Subcutaneous abdominal adipose tissue (tissue), 5 donors: Measurements from ENCODE around the gene ZMYND8.

Experiments
- H3K27ac ChIP-seq: one replicate; pipeline ENCODE4 v1.7.0; 2013; ENCODE audit warnings: low read depth, mild to moderate bottlenecking, inconsistent platforms, low read length, moderate library complexity
- H3K27me3 ChIP-seq, 5 donors: one replicate each; pipeline ENCODE4 v1.7.0; 2013; ENCODE audit warnings: low read length in 5 of 5, inconsistent platforms in 1 of 5; ENCODE audit not compliant: control insufficient read depth in 5 of 5, insufficient read depth in 4 of 5
- H3K36me3 ChIP-seq, 5 donors: one replicate each; pipeline ENCODE4 v1.7.0; 2013; ENCODE audit warnings: low read length in 5 of 5; ENCODE audit not compliant: control insufficient read depth in 5 of 5, insufficient read depth in 5 of 5
- H3K4me1 ChIP-seq, 5 donors: one replicate each; pipeline ENCODE4 v1.7.0; 2013; ENCODE audit warnings: low read length in 5 of 5, mild to moderate bottlenecking in 3 of 5, moderate library complexity in 1 of 5; ENCODE audit not compliant: control insufficient read depth in 5 of 5, insufficient read depth in 5 of 5
- H3K4me3 ChIP-seq, 5 donors: one replicate each; pipeline ENCODE4 v1.7.0; 2013; ENCODE audit warnings: low read length in 5 of 5, low read depth in 1 of 5
- H3K9ac ChIP-seq, 5 donors: one replicate each; pipeline ENCODE4 v1.7.0; 2013; ENCODE audit warnings: low read length in 5 of 5, mild to moderate bottlenecking in 4 of 5, moderate library complexity in 3 of 5
- H3K9me3 ChIP-seq, 5 donors: one replicate each; pipeline ENCODE4 v1.7.0; 2013; ENCODE audit warnings: low read length in 5 of 5; ENCODE audit not compliant: control insufficient read depth in 5 of 5
- donor health status: healthy.
- donor health status: healthy.
- donor health status: healthy.
- donor health status: healthy.
- donor health status: healthy.

ZMYND8 gene

DNA sequence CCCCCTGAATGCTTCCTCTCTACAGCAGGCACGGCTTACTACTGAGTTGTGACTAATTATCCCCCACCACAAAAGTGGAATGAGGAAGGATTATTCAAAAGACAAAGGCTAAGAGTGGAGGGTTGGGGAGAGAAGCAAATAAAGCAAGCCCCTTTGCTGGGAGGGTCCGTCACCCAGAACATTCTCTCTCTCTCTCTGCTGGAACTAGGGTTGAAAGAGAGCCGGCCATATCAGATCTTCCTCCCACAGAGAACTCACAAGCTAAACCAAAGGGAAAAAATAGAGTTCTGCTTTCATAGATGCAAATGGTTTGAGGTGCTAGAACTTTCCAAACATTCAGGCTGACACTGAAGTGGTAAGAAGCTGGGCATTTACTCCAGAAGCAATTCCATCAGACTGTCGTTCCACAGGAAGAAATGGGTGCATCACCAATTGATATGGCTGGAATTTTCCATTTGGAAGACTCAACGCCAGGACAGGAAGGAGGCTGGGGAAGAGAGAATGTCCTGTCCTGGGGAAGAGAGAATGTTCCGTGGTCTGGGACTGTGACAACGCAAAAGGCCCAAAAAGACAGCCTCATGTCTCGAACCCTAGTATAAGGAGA is 7.9 kb downstream of the ZMYND8 start:
- H3K4me3 ChIP-seq = no peak overlapping the region
- H3K4me1 ChIP-seq = peaks cover 5 to 60% (median 47%) of the 10 kb centered on the region in 5 donors
- H3K9me3 ChIP-seq = no peaks in the 10 kb centered on the region
- H3K9ac ChIP-seq = no peak overlapping the region
- no peak overlapping the region for H3K27ac ChIP-seq
- peaks cover 0 to 13% (median 6%) of the 10 kb centered on the region in 5 donors for H3K36me3 ChIP-seq
- H3K27me3 ChIP-seq = no peaks in the 10 kb centered on the region

DNA sequence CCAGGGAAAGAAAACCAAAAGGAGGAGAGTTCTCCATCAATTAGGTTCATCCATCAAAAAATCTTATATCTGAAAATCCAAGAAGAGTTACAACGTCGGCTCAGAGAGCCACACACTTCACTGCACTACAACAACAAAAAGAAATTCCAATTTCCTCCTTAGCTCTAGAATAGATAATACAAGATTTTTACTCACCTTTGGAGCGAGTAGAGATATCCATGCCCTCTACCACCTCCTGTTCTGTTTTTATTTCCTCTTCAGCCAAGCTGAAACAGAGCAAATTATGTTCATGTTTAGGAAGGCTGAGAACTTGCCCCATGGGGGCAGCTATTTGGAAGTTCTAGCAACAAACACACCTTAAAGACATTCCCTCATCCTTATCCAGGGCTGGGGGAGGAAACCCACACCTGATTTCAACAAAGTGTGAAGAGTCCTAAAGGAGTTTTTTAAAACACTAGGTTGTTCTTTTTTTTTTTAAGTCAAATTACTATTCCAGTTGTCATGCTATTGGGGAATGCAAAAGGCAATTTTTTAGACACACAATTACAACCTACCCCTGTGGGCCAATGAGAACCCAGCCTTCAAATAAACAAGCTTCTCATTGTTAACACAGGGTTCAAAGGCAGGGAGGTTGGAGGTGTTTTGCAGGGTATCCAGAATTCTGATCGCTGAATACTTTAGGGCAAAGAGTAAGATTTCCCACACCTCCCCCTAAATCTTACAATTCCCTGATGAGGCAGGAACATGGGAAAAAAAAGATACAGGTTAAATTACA is 8.7 kb downstream of the ZMYND8 start:
- no peak overlapping the region for H3K4me3 ChIP-seq
- peaks cover 5 to 52% (median 39%) of the 10 kb centered on the region in 5 donors for H3K4me1 ChIP-seq
- H3K27ac ChIP-seq = no peak overlapping the region
- no peak overlapping the region for H3K9ac ChIP-seq
- no peaks in the 10 kb centered on the region for H3K27me3 ChIP-seq
- no peaks in the 10 kb centered on the region for H3K9me3 ChIP-seq
- H3K36me3 ChIP-seq = peaks cover 0 to 13% (median 6%) of the 10 kb centered on the region in 5 donors

DNA sequence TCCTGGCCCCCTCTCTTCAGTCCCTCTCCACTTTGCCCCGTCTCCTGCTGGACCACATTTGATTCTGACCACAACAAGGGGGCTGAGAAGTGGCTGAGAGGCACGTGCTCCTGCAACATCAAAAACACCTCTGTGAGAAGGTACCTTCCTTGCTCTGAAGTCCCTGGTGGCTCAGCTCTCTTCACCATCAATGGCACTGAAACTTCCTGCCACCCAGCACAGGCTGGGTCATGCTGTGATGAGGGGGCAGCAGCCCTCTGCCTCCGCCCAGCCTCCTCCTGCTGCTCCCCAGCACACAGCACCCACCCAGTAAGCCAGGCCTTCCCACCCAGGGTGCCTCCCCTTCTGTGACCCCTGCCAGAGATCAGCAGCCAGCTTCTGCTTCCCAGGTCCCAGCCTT is 10.3 kb downstream of the ZMYND8 start:
- Histone ChIP-seq H3K36me3 (peaks cover 0 to 13% (median 6%) of the 10 kb centered on the region in 5 donors), H3K9me3 (no peaks in the 10 kb centered on the region), H3K27me3 (no peaks in the 10 kb centered on the region), H3K9ac (peak overlapping the region in 1 of 5 donors; percentile 4), H3K4me1 (peaks cover 5 to 35% (median 22%) of the 10 kb centered on the region in 5 donors), H3K4me3 (no peak overlapping the region), H3K27ac (no peak overlapping the region)

DNA sequence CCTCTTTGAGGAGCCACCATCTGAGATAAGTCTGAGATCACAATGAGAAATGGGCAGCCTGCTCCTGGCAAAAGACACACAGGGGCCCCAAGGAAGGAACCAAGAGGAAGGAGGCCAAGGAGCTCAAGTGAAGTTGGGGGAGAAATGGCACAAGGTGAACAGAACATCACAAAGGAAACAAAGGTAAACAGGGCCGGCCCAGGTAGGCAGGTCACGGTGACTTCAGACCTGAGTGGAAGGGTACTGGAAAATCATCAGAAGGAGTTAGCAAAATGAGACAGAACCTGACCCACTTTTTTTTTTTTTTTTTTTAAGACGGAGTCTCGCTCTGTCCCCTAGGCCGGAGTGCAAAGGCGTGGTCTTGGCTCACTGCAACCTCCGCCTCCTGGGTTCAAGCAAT is 11.3 kb downstream of the ZMYND8 start:
- no peaks in the 10 kb centered on the region for H3K9me3 ChIP-seq
- H3K27me3 ChIP-seq = no peaks in the 10 kb centered on the region
- H3K36me3 ChIP-seq = peaks cover 0 to 13% (median 6%) of the 10 kb centered on the region in 5 donors
- peaks cover 5 to 25% (median 13%) of the 10 kb centered on the region in 5 donors for H3K4me1 ChIP-seq
- no peak overlapping the region for H3K27ac ChIP-seq
- H3K4me3 ChIP-seq = no peak overlapping the region
- H3K9ac ChIP-seq = no peak overlapping the region

DNA sequence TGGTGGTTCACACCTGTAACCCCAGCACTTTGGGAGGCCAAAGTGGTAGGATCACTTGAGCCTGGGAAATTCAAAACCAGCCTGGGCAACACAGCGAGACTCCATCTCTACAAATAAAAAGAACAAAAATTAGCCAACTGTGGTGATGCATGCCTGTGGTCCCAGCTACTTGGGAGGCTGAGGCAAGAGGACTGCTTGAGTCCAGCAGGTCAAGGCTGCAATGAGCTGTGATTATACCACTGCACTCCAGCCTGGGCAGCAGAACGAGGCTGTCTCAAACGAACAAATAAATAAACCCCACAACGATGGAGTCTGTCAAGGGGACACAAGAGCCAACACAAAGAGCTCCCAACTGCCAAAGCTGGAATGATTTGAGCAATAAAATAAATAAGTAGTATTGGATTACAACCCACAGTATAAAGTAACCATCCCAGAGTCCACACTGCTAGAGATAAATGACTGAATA is 13.5 kb downstream of the ZMYND8 start:
- Histone ChIP-seq H3K4me3 (no peak overlapping the region), H3K9ac (no peak overlapping the region), H3K27me3 (no peaks in the 10 kb centered on the region), H3K27ac (no peak overlapping the region), H3K9me3 (no peaks in the 10 kb centered on the region), H3K36me3 (peaks cover 0 to 13% (median 8%) of the 10 kb centered on the region in 5 donors), H3K4me1 (peaks cover 0 to 5% (median 3%) of the 10 kb centered on the region in 5 donors)

DNA sequence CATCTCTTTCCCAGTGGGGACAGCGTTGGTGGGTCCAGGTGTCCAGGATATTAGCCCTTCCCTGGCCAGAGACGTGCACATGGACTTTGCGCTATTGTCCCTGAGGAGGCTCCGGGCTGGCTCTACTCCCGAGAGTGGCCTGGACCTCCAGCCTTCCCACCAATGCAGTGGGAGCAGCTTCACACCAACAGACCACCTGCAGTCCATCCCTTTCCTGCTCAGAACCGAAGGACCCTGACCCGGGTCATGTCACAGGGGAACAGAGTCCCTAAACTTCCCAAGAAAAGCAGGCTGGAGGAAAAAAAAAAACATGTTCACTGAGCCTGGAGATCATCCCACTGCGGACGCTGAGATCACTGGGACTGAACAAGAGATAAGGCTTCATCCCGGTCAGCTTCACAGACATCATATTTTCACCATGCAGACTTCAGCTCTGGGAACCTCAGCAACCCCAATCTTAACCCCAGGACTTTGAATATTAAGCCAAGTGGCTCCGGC is 18.3 kb downstream of the ZMYND8 start:
- no peak overlapping the region for H3K9ac ChIP-seq

DNA sequence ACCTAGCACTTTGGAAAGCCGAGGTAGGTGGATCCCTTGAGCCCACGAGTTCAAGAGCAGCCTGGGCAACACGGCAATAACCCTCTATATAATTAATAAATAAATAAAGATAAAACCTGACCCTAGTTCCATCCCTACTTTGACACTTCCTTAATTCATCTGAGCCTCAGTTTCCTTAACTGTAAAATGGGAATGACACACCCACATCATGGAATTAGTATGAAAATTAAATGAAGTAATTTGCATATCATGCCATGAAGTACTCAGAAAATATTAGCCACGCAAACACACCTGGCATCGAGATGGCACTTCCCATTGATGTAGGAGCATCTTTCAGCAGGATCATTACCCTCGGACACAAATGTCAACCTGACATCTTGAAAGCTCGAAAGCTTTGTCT is 19.1 kb downstream of the ZMYND8 start:
- Histone ChIP-seq H3K9ac (no peak overlapping the region), H3K4me3 (no peak overlapping the region), H3K36me3 (peaks cover 0 to 2% (median 0%) of the 10 kb centered on the region in 5 donors), H3K9me3 (no peaks in the 10 kb centered on the region), H3K27ac (no peak overlapping the region), H3K27me3 (no peaks in the 10 kb centered on the region), H3K4me1 (peaks cover 3 to 27% (median 14%) of the 10 kb centered on the region in 5 donors)

More for the DNA sequence above, 18.3 kb downstream of the ZMYND8 start:
- H3K4me3 ChIP-seq = no peak overlapping the region
- H3K27ac ChIP-seq = no peak overlapping the region
- H3K27me3 ChIP-seq = no peaks in the 10 kb centered on the region
- no peaks in the 10 kb centered on the region for H3K9me3 ChIP-seq
- H3K4me1 ChIP-seq = peaks cover 3 to 27% (median 14%) of the 10 kb centered on the region in 5 donors
- peaks cover 0 to 2% (median 0%) of the 10 kb centered on the region in 5 donors for H3K36me3 ChIP-seq

DNA sequence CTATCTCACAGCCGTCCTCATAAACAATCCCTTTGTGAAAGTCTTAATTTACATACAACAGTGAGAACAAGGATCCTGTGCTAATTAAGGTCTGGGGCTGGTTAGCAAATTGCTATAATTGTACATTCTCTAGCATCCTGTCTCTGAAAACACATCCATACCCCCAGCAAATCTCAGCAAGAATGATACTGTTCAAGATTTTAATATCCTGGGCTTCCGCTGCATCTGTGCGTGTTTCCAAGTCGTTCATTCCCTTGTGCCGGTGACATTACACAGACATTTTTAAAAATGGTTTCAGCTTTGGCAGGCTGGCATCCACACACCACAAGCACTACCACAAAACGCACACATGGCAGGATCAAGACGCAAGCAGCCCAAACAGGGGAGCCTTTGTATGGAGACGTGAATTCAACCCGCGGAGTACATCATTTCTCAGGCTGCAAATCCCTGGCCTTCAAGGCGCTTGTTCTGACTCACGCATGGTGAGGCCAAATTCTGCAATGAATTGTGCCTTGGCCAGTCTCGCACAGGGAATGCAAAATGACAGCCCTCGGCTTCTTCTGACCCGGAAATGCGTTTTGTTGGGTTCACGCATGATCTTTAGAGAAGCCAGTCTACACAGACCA is 20.3 kb downstream of the ZMYND8 start:
- Histone ChIP-seq H3K9me3 (no peaks in the 10 kb centered on the region), H3K9ac (no peak overlapping the region), H3K27me3 (no peaks in the 10 kb centered on the region), H3K36me3 (peaks cover 0 to 2% (median 0%) of the 10 kb centered on the region in 5 donors), H3K4me3 (no peak overlapping the region), H3K4me1 (peaks cover 5 to 32% (median 20%) of the 10 kb centered on the region in 5 donors), H3K27ac (peak overlapping the region; percentile 60)

DNA sequence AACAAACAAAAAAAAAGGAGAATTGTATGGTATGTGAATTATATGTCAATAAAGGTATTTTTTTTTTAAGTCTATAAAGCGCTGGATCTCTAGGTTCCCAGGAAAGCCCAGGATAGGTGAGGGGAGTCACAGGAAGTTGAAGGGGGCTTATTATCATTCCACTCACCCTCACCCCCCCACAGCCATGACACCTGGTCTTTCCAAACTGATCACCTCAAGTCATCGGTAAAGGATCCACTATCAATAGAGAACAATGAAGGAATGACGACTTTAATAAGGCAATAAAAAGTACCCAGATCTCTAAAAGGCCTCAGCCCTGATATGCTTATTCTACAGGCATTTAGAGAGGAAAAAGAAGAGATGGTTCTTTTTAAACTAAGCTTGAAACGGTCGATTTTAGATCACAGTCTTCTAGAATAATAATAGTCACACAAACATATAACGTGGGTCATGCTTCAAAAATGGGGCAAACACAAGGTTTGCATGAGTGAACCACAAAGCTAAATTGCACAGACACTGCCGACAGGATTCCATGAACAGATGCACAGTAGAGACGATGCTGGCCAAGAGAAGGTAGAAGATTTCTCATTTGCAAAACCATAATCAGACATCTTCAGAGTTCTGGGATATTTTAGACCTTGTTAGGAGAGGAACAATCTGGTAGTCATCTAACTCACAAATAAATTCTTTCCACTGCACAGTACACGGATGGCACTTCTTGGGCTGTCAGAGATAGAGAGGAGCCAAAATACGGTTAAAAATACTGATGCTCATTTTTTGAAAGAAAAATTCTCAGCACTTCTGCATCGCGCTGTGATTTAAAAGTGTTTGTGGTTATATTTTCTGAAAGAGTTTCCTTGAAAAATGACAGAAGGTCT is 21.0 kb downstream of the ZMYND8 start:
- Histone ChIP-seq H3K4me1 (peaks cover 8 to 40% (median 27%) of the 10 kb centered on the region in 5 donors), H3K27me3 (no peaks in the 10 kb centered on the region), H3K36me3 (peaks cover 0 to 2% (median 0%) of the 10 kb centered on the region in 5 donors), H3K27ac (peak overlapping the region; percentile 60), H3K9ac (no peak overlapping the region), H3K9me3 (no peaks in the 10 kb centered on the region), H3K4me3 (no peak overlapping the region)
